Brain microvascular endothelial cell (primary cell): ENCODE measurements around the gene CENPF.

Experiments
- DNase-seq: peaks from one replicate; pipeline ENCODE4 v3.0.0-alpha.2; 2020
- H3K27ac ChIP-seq: fragments of 250-450 bp; sonication (Bioruptor Pico); 2 replicates; pipeline ENCODE4 v1.5.1; 2020; ENCODE audit warnings: mild to moderate bottlenecking, moderate library complexity
- H3K27me3 ChIP-seq: fragments of 250-450 bp; sonication (Bioruptor Pico); replicated peaks from 2 replicates; pipeline ENCODE4 v1.5.1; 2020; ENCODE audit warnings: mild to moderate bottlenecking
- H3K36me3 ChIP-seq: fragments of 250-450 bp; sonication (Bioruptor Pico); replicated peaks from 2 replicates; pipeline ENCODE4 v1.5.1; 2020; ENCODE audit warnings: mild to moderate bottlenecking
- H3K4me3 ChIP-seq: 2 replicates; pipeline ENCODE4 v1.5.1; 2011; ENCODE audit warnings: low read depth, mild to moderate bottlenecking, control low read depth, low read length, moderate library complexity
- CTCF ChIP-seq: IDR thresholded peaks from 2 replicates; pipeline ENCODE4 v1.5.1; 2011; ENCODE audit warnings: low read depth, mild to moderate bottlenecking, moderate library complexity, low read length, control low read depth, inconsistent platforms; ENCODE audit errors: missing control alignments
- in situ Hi-C: cut with HindIII; loops from 2 replicates; pipeline ENCODE4 v1.10.0; 2017; ENCODE audit warnings: low sequenced_read_pairs, low pct_ligation_motif_present

The CENPF gene

GRCh38 chr1:214632091-214632490 is 29.1 kb downstream of the CENPF start:
- TF ChIP-seq CTCF, result no peak
- H3K27ac ChIP-seq, result no peak overlapping the region
- no peaks in the 10 kb centered on the region for H3K27me3 ChIP-seq
- no peak for DNase-seq
- peaks cover 3% of the 10 kb centered on the region for H3K36me3 ChIP-seq
- in situ Hi-C loops, result no loop called here
- no peak overlapping the region for H3K4me3 ChIP-seq

GRCh38 chr1:214633686-214634085 is 30.7 kb downstream of the CENPF start:
- in situ Hi-C loops, result no loop called here
- Histone ChIP-seq H3K27me3 (no peaks in the 10 kb centered on the region), H3K36me3 (peaks cover 3% of the 10 kb centered on the region), H3K4me3 (no peak overlapping the region), H3K27ac (no peak overlapping the region)
- TF ChIP-seq CTCF, result no peak
- DNase-seq, result no peak

GRCh38 chr1:214634267-214634666 is 31.3 kb downstream of the CENPF start:
- Histone ChIP-seq H3K36me3 (peaks cover 3% of the 10 kb centered on the region), H3K27me3 (no peaks in the 10 kb centered on the region), H3K4me3 (no peak overlapping the region), H3K27ac (no peak overlapping the region)
- in situ Hi-C loops, result no loop called here
- DNase-seq, result no peak
- TF ChIP-seq CTCF, result no peak

GRCh38 chr1:214635086-214635485 is 32.1 kb downstream of the CENPF start:
- no peak overlapping the region for H3K27ac ChIP-seq
- in situ Hi-C loops, result no loop called here
- H3K36me3 ChIP-seq, result peaks cover 3% of the 10 kb centered on the region

GRCh38 chr1:214635506-214635905 is 32.5 kb downstream of the CENPF start:
- in situ Hi-C loops, result no loop called here

More at GRCh38 chr1:214635086-214635485, 32.1 kb downstream of the CENPF start:
- no peak for TF ChIP-seq CTCF
- H3K4me3 ChIP-seq, result no peak overlapping the region
- H3K27me3 ChIP-seq, result no peaks in the 10 kb centered on the region
- no peak for DNase-seq

More at GRCh38 chr1:214635506-214635905, 32.5 kb downstream of the CENPF start:
- no peak for TF ChIP-seq CTCF
- Histone ChIP-seq H3K4me3 (no peak overlapping the region), H3K27ac (no peak overlapping the region), H3K36me3 (peaks cover 3% of the 10 kb centered on the region), H3K27me3 (no peaks in the 10 kb centered on the region)
- DNase-seq, result no peak
